GM19043 (cell line): ENCODE measurements around the gene TK2.
A peak's percentile ranks its signal among the peaks of the same experiment; 100 is the strongest.

Experiments used
- ATAC-seq: cut with Tn5 transposase; IDR thresholded peaks from one replicate; pipeline ENCODE4 v1.9.1; 2021; ENCODE audit warnings: low read depth; ENCODE audit not compliant: unreplicated experiment

The TK2 gene

GRCh38 chr16:66548068-66548467 is 1.9 kb downstream of the TK2 start:
- ATAC-seq, result no peak

GRCh38 chr16:66547101-66547989 is 2.6 kb downstream of the TK2 start:
- no peak for ATAC-seq

GRCh38 chr16:66544016-66544757 is 5.7 kb downstream of the TK2 start:
- ATAC-seq, result no peak

- ATAC-seq, result no peak
Measured at GRCh38 chr16:66543541-66543940, 6.4 kb downstream of the TK2 start.

GRCh38 chr16:66542396-66542795 is 7.5 kb downstream of the TK2 start:
- ATAC-seq, result no peak

- ATAC-seq, result no peak
Measured at GRCh38 chr16:66541388-66542355, 8.2 kb downstream of the TK2 start.

- ATAC-seq, result peak; percentile 73
Measured at GRCh38 chr16:66539623-66540469, 10.1 kb downstream of the TK2 start.

- no peak for ATAC-seq
Measured at GRCh38 chr16:66538910-66539309, 11.0 kb downstream of the TK2 start.

- ATAC-seq, result no peak
Measured at GRCh38 chr16:66537236-66537635, 12.7 kb downstream of the TK2 start.

- ATAC-seq, result no peak
Measured at GRCh38 chr16:66536525-66536924, 13.4 kb downstream of the TK2 start.

- no peak for ATAC-seq
Measured at GRCh38 chr16:66534376-66534799, 15.5 kb downstream of the TK2 start.

GRCh38 chr16:66529475-66529874 is 20.4 kb downstream of the TK2 start:
- ATAC-seq, result no peak

- ATAC-seq, result no peak
Measured at GRCh38 chr16:66528294-66528693, 21.6 kb downstream of the TK2 start.

GRCh38 chr16:66525396-66526180 is 24.3 kb downstream of the TK2 start:
- no peak for ATAC-seq

GRCh38 chr16:66524601-66525164 is 25.2 kb downstream of the TK2 start:
- peak; percentile 65 for ATAC-seq

- peak; percentile 35 for ATAC-seq
Measured at GRCh38 chr16:66523861-66524354, 26.0 kb downstream of the TK2 start.

- ATAC-seq, result no peak
Measured at GRCh38 chr16:66522816-66523590, 26.9 kb downstream of the TK2 start.
